Measurements from ENCODE around the gene ADCY1.

ADCY1 gene

DNA sequence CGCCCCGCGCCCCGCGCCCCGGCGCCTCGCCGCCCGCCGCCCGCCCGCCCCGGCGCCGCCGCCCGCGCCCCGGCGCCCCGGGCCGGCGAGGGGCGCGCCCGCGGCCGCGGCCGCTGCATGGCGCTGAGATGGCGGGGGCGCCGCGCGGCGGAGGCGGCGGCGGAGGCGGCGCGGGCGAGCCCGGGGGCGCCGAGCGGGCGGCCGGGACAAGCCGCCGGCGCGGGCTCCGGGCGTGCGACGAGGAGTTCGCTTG, 174 bp downstream of the ADCY1 start:
- Histone ChIP-seq H3K9ac (ENCODE audit: low read length) (peak overlapping the region; percentile 71), H3K4ac (ENCODE audit: low read depth, low read length) (no peak overlapping the region), H3K23ac (ENCODE audit: low read length) (no peak overlapping the region), H3K56ac (ENCODE audit: low read length) (peak overlapping the region; percentile 85), H3K27ac (ENCODE audit: low read depth, low read length) (no peak overlapping the region), H3K79me2 (ENCODE audit: control insufficient read depth, insufficient read depth, low read length) (no peaks in the 10 kb centered on the region), H4K5ac (ENCODE audit: low read length) (no peak overlapping the region), H3K4me3 (ENCODE audit: low read length) (peak overlapping the region; percentile 51), H3K18ac (ENCODE audit: low read length) (peak overlapping the region; percentile 13), H2BK120ac (ENCODE audit: low read depth, low read length) (no peak overlapping the region), H2AK5ac (ENCODE audit: low read length) (no peak overlapping the region), H3K4me2 (ENCODE audit: low read length) (peak overlapping the region; percentile 92), H3K27me3 (ENCODE audit: insufficient read depth, low read length, poor library complexity) (peaks cover 25% of the 10 kb centered on the region), H3K36me3 (ENCODE audit: control insufficient read depth, insufficient read depth, low read length) (no peaks in the 10 kb centered on the region), H2BK15ac (replicated peaks; ENCODE audit: low read depth) (no peak overlapping the region), H2BK5ac (ENCODE audit: low read length) (no peak overlapping the region), H4K8ac (ENCODE audit: low read depth, low read length) (no peak overlapping the region), H3K79me1 (ENCODE audit: low read length) (no peaks in the 10 kb centered on the region), H3K4me1 (ENCODE audit: control insufficient read depth, low read depth, low read length) (no peaks in the 10 kb centered on the region)
- no peak for DNase-seq
- no CpG with 5 or more reads among the region's 60 CpGs for WGBS (ENCODE audit: extremely low coverage, insufficient coverage, low lambda C conversion rate)

DNA sequence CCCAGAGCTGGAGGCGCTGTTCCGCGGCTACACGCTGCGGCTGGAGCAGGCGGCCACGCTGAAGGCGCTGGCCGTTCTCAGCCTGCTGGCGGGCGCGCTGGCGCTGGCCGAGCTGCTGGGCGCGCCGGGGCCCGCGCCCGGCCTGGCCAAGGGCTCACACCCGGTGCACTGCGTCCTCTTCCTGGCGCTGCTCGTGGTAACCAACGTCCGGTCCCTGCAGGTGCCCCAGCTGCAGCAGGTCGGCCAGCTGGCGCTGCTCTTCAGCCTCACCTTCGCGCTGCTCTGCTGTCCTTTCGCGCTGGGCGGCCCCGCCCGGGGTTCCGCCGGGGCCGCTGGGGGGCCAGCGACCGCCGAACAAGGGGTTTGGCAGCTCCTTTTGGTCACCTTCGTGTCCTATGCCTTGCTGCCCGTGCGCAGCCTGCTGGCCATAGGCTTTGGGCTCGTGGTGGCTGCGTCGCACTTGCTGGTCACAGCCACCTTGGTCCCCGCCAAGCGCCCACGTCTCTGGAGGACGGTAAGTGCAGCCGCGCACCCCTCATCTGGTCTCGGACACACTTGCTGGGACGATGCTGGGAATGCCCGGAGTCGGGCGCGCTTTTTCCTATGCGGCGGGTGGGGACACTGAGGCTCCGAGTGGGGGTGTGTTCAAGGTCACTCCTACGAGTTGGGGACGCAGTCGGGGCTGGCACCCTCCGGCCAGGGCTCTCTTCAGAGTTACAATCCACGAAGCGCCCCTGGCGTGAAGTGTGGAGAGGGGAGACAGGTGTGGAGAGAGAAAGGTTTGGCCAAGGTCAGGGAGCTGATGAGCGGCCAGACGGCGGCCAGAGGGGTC, 717 bp downstream of the ADCY1 start:
- Histone ChIP-seq H3K79me1 (ENCODE audit: low read length) (no peaks in the 10 kb centered on the region), H2BK15ac (replicated peaks; ENCODE audit: low read depth) (no peak overlapping the region), H3K36me3 (ENCODE audit: control insufficient read depth, insufficient read depth, low read length) (no peaks in the 10 kb centered on the region), H3K4ac (ENCODE audit: low read depth, low read length) (no peak overlapping the region), H2BK5ac (ENCODE audit: low read length) (no peak overlapping the region), H3K4me3 (ENCODE audit: low read length) (peak overlapping the region; percentile 51), H3K4me2 (ENCODE audit: low read length) (peak overlapping the region; percentile 92), H3K18ac (ENCODE audit: low read length) (peak overlapping the region; percentile 13), H3K56ac (ENCODE audit: low read length) (peak overlapping the region; percentile 85), H3K79me2 (ENCODE audit: control insufficient read depth, insufficient read depth, low read length) (no peaks in the 10 kb centered on the region), H2BK120ac (ENCODE audit: low read depth, low read length) (no peak overlapping the region), H3K4me1 (ENCODE audit: control insufficient read depth, low read depth, low read length) (peaks cover 2% of the 10 kb centered on the region), H4K5ac (ENCODE audit: low read length) (no peak overlapping the region), H2AK5ac (ENCODE audit: low read length) (no peak overlapping the region), H3K27ac (ENCODE audit: low read depth, low read length) (no peak overlapping the region), H4K8ac (ENCODE audit: low read depth, low read length) (no peak overlapping the region), H3K9ac (ENCODE audit: low read length) (peak overlapping the region; percentile 71), H3K27me3 (ENCODE audit: insufficient read depth, low read length, poor library complexity) (peaks cover 25% of the 10 kb centered on the region), H3K23ac (ENCODE audit: low read length) (no peak overlapping the region)
- peak; percentile 78 for DNase-seq
- WGBS (ENCODE audit: extremely low coverage, insufficient coverage, low lambda C conversion rate): no CpG with 5 or more reads among the region's 72 CpGs

DNA sequence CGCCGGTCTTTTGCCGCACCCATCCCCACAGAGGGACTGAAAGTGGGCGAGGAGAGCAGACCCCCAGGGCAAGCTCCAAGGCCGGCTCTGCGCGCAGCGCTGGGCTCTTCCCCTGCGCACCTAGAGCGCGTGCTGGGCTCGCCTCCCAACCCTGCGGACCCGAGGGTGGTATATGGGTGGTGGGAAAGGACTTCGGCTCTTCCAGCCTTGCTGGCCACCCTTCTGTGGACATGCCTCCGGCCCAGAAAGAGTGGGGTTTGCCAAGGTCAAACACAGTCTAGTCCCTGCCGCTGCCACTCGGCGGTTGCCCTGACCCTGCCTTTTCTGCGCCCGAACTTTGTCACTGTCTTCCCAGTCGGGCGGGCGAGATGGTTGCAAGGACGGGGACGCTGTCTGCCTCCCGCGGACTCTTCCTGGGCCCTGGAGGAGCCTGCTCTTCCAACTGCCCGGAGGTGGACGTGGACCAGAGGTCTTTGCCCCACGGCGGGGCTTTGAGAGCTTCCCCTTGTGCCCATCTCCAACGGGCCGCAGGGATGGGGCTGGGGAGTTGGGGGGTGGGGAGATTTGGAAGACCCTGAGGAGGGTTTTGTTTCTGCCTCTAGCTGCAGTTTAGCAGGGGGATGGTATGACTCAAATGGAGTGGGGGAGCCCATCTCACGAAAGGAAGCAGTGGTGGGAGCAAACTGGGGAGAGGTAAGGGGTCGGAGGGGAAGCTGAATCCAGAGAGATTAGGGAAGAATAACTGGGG, 1.5 kb downstream of the ADCY1 start:
- peaks cover 2% of the 10 kb centered on the region for H3K4me1 ChIP-seq (ENCODE audit: control insufficient read depth, low read depth, low read length)
- no peak overlapping the region for H2BK15ac ChIP-seq (replicated peaks; ENCODE audit: low read depth)
- H2AK5ac ChIP-seq (ENCODE audit: low read length): no peak overlapping the region
- no peak overlapping the region for H3K4me3 ChIP-seq (ENCODE audit: low read length)
- H3K4me2 ChIP-seq (ENCODE audit: low read length): peak overlapping the region; percentile 11
- H3K27ac ChIP-seq (ENCODE audit: low read depth, low read length): no peak overlapping the region
- no peak overlapping the region for H3K23ac ChIP-seq (ENCODE audit: low read length)
- no peak for DNase-seq
- H3K27me3 ChIP-seq (ENCODE audit: insufficient read depth, low read length, poor library complexity): peaks cover 25% of the 10 kb centered on the region
- H3K18ac ChIP-seq (ENCODE audit: low read length): no peak overlapping the region
- no peak overlapping the region for H2BK5ac ChIP-seq (ENCODE audit: low read length)
- no peaks in the 10 kb centered on the region for H3K36me3 ChIP-seq (ENCODE audit: control insufficient read depth, insufficient read depth, low read length)
- no peak overlapping the region for H4K5ac ChIP-seq (ENCODE audit: low read length)
- no CpG with 5 or more reads among the region's 36 CpGs for WGBS (ENCODE audit: extremely low coverage, insufficient coverage, low lambda C conversion rate)
- no peak overlapping the region for H2BK120ac ChIP-seq (ENCODE audit: low read depth, low read length)
- H4K8ac ChIP-seq (ENCODE audit: low read depth, low read length): no peak overlapping the region
- peak overlapping the region; percentile 85 for H3K56ac ChIP-seq (ENCODE audit: low read length)
- no peaks in the 10 kb centered on the region for H3K79me2 ChIP-seq (ENCODE audit: control insufficient read depth, insufficient read depth, low read length)
- no peak overlapping the region for H3K4ac ChIP-seq (ENCODE audit: low read depth, low read length)
- H3K79me1 ChIP-seq (ENCODE audit: low read length): no peaks in the 10 kb centered on the region
- no peak overlapping the region for H3K9ac ChIP-seq (ENCODE audit: low read length)

DNA sequence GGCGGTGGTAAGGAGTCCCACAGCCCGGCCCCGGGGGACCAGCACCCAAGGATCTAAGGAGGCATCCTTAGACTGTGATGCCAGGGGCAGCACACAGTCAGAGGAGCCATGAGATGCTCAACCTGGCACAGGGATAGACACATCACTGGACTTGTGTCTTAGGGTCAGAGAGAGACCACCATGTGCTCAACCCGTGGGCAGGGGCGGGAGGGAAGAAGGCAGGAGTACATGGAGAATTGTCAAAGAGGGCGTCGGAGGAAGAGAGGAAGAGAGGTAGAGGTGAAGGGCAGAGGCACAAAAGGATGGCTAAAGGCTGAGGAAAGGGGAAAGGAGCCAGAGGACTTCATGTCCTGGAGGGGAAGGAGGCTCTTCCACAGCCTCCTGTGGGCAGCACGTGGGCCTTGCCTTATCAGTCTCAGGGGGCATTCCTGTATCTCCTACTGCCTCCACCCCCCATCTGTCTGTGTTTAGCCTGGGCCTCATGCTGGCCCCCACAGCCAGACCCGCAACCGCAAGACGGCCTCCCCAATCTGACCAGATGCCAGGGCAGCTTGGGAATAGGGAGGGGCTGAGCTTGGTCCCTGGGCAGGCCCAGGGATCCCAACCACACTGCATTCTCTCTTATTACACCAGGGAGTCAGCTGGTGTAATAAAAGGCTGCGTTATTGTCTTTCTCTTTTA, 2.2 kb downstream of the ADCY1 start:
- no peak overlapping the region for H3K27ac ChIP-seq (ENCODE audit: low read depth, low read length)
- H3K4me1 ChIP-seq (ENCODE audit: control insufficient read depth, low read depth, low read length): peaks cover 2% of the 10 kb centered on the region
- no peak overlapping the region for H3K23ac ChIP-seq (ENCODE audit: low read length)
- WGBS (ENCODE audit: extremely low coverage, insufficient coverage, low lambda C conversion rate): no CpG with 5 or more reads among the region's 12 CpGs
- no peak overlapping the region for H3K56ac ChIP-seq (ENCODE audit: low read length)
- no peaks in the 10 kb centered on the region for H3K36me3 ChIP-seq (ENCODE audit: control insufficient read depth, insufficient read depth, low read length)
- no peak overlapping the region for H3K18ac ChIP-seq (ENCODE audit: low read length)
- no peak overlapping the region for H2BK5ac ChIP-seq (ENCODE audit: low read length)
- no peaks in the 10 kb centered on the region for H3K79me1 ChIP-seq (ENCODE audit: low read length)
- no peak overlapping the region for H3K9ac ChIP-seq (ENCODE audit: low read length)
- H2AK5ac ChIP-seq (ENCODE audit: low read length): no peak overlapping the region
- H4K5ac ChIP-seq (ENCODE audit: low read length): no peak overlapping the region
- no peak overlapping the region for H3K4me2 ChIP-seq (ENCODE audit: low read length)
- no peak overlapping the region for H2BK15ac ChIP-seq (replicated peaks; ENCODE audit: low read depth)
- H4K8ac ChIP-seq (ENCODE audit: low read depth, low read length): no peak overlapping the region
- H3K27me3 ChIP-seq (ENCODE audit: insufficient read depth, low read length, poor library complexity): peaks cover 25% of the 10 kb centered on the region
- H2BK120ac ChIP-seq (ENCODE audit: low read depth, low read length): no peak overlapping the region
- DNase-seq: no peak
- H3K4me3 ChIP-seq (ENCODE audit: low read length): no peak overlapping the region
- H3K79me2 ChIP-seq (ENCODE audit: control insufficient read depth, insufficient read depth, low read length): no peaks in the 10 kb centered on the region
- H3K4ac ChIP-seq (ENCODE audit: low read depth, low read length): no peak overlapping the region

DNA sequence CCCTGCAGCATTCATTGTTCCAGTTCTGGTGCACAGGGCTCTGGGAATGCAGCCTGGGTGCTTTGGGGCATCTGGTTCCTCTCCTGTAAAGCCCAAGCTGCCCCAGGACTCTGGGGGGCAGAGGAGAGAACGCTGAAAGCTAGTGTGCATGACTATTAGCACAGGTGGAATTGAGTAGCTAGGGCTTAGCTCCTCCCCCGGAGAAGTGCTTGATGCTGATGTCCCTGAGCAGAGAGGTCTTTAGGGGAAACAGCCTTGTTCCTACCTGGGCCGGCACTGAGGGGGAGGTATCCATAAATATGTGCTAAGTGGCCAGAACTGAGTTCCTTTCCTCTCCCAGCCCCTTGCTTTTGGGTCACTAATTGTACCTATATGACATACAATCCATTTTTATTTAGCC, 3.9 kb downstream of the ADCY1 start:
- H2BK5ac ChIP-seq (ENCODE audit: low read length): no peak overlapping the region
- no peak overlapping the region for H3K4me2 ChIP-seq (ENCODE audit: low read length)
- no peak overlapping the region for H3K27ac ChIP-seq (ENCODE audit: low read depth, low read length)
- no peaks in the 10 kb centered on the region for H3K79me1 ChIP-seq (ENCODE audit: low read length)
- peaks cover 9% of the 10 kb centered on the region for H3K4me1 ChIP-seq (ENCODE audit: control insufficient read depth, low read depth, low read length)
- no peak overlapping the region for H2BK120ac ChIP-seq (ENCODE audit: low read depth, low read length)
- no peaks in the 10 kb centered on the region for H3K36me3 ChIP-seq (ENCODE audit: control insufficient read depth, insufficient read depth, low read length)
- H3K4ac ChIP-seq (ENCODE audit: low read depth, low read length): no peak overlapping the region
- H3K27me3 ChIP-seq (ENCODE audit: insufficient read depth, low read length, poor library complexity): peaks cover 20% of the 10 kb centered on the region
- no peak overlapping the region for H2BK15ac ChIP-seq (replicated peaks; ENCODE audit: low read depth)
- H3K4me3 ChIP-seq (ENCODE audit: low read length): no peak overlapping the region
- no peak overlapping the region for H3K23ac ChIP-seq (ENCODE audit: low read length)
- no peak overlapping the region for H3K9ac ChIP-seq (ENCODE audit: low read length)
- no peak overlapping the region for H3K18ac ChIP-seq (ENCODE audit: low read length)
- no peaks in the 10 kb centered on the region for H3K79me2 ChIP-seq (ENCODE audit: control insufficient read depth, insufficient read depth, low read length)
- no peak for DNase-seq
- H2AK5ac ChIP-seq (ENCODE audit: low read length): no peak overlapping the region
- H4K5ac ChIP-seq (ENCODE audit: low read length): no peak overlapping the region
- no peak overlapping the region for H4K8ac ChIP-seq (ENCODE audit: low read depth, low read length)
- no CpG with 5 or more reads among the region's 3 CpGs for WGBS (ENCODE audit: extremely low coverage, insufficient coverage, low lambda C conversion rate)
- H3K56ac ChIP-seq (ENCODE audit: low read length): no peak overlapping the region

Measured in mesendoderm (in vitro differentiated cells).